Measurements from ENCODE around the gene REELD1.

REELD1 gene

DNA sequence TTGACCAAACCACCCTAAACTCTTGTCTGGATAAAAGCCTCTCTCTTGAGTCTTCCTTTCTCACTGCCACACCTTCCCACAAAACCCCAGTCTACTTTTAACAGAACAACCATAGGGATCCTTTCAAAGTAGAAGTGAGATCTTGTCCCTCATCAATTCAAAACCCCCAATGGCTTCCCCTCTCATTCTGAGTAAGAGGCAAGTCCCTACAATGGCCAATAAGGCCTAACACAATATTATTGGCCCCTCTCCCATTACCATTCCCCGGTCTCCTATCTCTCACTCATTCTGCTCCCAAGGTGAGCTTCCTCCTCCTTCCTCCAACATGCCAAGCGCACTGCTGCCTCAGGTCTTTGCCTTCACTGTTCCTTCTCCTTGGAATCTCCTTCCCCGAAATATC, 57.1 kb downstream of the REELD1 start:
- no peak for DNase-seq

DNA sequence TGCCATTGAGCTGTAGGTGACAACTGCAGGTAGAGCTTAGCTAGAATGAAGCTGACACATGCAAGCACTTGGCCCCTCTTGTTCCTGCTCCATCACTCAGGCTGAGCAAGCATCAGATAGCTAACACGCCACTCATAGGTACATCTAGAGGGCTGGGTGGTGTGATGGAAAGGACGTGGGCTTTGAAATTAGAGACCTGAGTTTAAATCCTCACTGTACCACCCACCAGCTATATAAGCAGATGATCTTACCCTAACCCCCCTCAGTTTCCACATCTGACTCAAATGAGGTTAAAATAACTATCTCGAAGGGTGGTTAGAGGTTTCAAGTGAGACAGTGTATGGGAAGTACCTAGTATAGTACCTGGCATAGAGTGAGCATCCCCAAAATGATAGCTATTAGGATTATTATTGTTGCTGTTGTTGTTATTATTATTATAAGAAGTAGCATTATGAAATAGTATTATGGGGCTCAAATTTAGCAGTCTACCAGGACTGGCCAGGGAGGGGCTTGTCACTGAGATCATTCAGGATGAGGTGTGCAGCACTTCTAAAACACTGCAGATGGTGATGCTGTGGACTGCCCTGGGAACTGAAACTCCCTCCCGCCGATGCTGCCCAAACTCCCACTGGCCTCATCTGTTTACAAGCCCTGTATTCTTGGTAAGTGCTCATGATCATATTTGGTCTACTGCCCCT, 59.0 kb downstream of the REELD1 start:
- no peak for DNase-seq

DNA sequence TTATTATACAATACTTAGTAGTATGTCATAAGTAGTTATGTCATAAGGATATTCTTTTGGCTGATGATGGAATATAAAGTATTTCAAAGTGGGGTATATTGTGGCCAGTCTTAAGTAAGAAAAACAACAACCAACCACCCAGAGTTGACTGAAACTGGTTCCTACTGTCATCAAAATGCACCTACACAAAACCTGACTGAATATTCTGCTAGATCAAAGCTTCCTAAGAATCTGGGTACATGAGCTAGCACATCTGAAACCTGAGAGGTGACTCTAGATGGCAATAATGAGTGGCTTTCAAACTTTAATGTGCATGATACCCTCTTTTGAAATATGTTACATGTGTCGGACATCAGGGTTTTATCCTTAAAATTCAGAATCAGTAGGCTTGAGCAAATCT, 60.4 kb downstream of the REELD1 start:
- DNase-seq, result no peak

DNA sequence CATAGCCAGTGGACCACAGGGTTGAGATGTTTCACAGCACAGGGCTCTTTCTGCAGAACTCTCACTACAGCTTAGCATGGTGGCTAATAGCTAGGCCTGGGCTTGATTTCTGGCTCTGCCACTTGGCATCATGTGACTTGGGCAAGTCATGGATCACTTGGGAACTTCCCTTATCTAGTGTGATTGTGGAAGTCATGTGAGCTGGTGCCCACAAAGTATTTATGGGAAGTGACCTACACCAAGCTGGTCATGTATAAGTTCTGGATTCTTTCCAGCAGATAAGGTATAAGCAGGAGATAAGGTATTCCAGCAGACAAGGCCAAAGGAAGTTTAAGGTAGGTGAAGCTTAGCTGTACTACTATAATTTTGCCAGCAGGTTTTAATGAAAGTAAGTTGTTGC, 61.0 kb downstream of the REELD1 start:
- DNase-seq, result no peak

DNA sequence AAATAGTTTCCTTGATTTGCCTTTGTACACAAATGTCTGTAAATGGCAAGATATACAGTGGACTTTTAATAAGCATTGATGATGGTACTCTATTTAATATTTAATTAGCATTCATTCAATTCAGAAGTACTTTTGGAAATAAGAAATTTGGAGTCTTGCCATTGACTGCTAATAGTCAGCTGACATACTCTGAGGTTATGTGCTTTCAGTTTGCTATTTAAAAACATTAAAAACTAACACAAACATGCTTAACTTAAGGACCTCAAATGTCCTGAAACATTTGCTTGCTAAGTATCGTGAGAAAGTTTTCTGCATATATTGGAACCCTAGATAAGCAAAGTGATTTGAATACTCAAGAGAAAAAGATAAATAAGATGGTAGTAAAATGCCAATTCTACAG, 64.6 kb downstream of the REELD1 start:
- DNase-seq, result no peak
